HG02970 (cell line): ENCODE results near the gene TLCD1.

Experiments used
- ATAC-seq: cut with Tn5 transposase; IDR thresholded peaks from one replicate; pipeline ENCODE4 v1.9.1; 2021; ENCODE audit warnings: mild to moderate bottlenecking, moderate library complexity, moderate number of reproducible peaks; ENCODE audit not compliant: unreplicated experiment, low FRiP score

The TLCD1 gene

GRCh38 chr17:28717578-28718332, 8.3 kb downstream of the TLCD1 start, which contains the start of gene RAB34:
RAB34 (minus strand) TSS chr17:28717868; CDS start chr17:28717266, 602 bp downstream.
- ATAC-seq: no peak

DNA sequence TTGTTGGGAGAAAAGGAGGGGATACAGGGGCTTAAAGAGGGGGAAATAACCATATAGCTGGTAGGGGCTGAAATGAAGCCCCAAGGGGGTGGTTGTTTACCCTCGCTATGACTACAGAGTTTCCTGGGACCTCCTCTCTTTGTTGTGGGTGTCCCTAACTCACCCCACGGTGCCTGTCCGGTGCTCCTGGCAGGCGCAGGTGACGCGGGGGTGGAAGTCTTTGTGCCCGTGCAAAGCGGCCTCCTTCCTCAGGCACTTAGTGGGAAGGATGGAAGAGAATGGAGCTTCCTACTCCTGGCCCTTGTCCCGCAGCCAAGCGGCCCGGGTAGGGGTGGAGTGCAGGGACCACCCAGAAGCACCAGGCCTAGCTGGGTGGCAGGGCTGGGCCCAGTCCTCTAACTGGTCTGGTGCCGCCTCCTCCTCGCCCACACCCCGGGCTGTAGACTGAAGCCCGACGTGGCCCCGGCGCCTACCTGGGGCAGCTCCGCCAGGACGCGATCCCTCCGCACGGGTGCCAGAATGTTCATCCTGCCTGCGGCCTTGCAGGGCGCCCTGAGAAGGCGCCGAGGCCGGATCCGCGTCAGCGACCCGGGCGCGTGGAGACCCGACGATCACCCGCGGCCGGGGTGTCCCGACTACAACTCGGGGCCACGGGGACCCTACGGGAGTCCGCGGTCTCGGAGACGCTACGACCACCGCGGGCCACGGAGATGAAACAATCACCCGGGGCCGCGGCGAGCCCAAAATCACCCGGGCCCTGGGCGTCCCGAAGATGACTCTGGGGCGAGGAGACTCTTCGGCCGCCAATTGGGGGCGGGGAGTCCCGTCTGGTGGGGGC, 9.1 kb downstream of the TLCD1 start:
- ATAC-seq: no peak

- no peak for ATAC-seq
Observed at GRCh38 chr17:28715217-28715616, 10.8 kb downstream of the TLCD1 start.

DNA sequence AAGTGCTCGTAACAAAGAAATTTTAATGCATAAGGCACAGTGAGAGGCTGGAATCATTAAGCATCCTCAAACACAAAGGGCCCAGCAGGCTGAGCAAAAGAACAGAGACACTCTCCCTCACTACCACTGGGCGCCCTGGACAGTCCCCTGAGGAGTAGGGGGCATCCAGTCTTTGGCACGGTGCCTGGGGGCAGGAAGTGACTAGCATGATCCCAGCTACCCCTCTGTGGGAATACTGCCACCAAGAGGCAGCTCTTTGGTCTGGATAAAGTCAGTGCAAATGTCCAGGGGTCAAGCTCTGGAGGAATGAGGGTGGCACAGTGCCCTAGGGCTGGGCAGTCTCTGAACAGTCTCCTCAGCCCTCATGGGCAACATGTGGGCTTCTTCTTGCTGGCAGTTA, 11.8 kb downstream of the TLCD1 start:
- ATAC-seq: no peak

GRCh38 chr17:28712705-28713415, 13.2 kb downstream of the TLCD1 start:
- no peak for ATAC-seq

DNA sequence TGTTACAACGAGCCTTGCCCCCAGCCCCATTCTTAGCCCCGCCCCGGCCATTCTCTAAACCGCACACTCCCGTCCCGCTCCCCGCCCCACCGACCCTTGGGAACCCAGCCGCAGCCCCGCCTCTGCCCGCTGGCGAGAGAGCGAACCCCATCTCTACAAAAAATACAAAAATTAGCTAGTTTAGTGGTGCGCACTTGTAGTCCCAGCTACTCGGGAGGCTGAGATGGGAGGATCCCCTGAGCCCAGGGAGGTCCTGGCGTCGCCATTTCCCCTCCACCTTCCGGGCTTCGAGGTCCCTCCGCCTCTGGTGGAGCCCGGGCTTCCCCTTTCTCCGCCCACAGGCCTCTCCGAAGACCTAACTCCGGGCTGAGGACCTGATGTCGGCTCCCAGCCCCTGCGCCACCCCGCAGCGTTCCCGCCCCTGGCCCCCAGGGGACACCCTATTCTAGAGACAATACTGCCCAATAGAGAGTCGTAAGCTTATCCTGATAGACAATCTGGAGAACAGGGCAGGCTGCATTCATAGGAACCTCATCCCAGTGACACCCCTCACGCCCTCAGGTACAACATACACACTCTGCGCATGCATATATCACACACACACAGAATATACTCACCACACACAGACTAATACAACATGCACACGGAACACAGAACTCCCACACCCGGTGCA, 13.9 kb downstream of the TLCD1 start:
- ATAC-seq: no peak

GRCh38 chr17:28711723-28712031, 14.4 kb downstream of the TLCD1 start, which contains the start of gene PROCA1:
PROCA1 (minus strand) TSS chr17:28711888; CDS start chr17:28711660, 228 bp downstream.
- ATAC-seq: peak; percentile 6

GRCh38 chr17:28710861-28711722, 14.9 kb downstream of the TLCD1 start:
- ATAC-seq: peak; percentile 65

DNA sequence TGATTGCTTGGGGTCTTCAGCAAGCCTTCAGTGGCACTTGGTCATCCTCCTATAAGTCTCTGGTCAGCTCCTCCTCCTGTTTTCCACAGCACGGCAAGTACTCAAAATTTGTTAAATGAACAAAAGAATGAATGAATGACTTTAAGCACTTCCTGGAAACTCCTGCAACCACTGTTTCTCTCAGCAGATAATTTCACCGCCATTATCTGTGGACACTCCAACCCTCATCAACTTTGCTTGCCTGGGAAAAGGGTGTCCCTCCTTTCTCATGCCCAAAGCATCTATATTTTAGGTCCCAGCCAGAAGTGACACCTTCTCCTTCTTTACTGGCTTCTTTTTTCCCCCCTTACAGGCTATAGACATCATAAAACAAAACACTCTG, 18.7 kb downstream of the TLCD1 start:
- ATAC-seq: no peak

DNA sequence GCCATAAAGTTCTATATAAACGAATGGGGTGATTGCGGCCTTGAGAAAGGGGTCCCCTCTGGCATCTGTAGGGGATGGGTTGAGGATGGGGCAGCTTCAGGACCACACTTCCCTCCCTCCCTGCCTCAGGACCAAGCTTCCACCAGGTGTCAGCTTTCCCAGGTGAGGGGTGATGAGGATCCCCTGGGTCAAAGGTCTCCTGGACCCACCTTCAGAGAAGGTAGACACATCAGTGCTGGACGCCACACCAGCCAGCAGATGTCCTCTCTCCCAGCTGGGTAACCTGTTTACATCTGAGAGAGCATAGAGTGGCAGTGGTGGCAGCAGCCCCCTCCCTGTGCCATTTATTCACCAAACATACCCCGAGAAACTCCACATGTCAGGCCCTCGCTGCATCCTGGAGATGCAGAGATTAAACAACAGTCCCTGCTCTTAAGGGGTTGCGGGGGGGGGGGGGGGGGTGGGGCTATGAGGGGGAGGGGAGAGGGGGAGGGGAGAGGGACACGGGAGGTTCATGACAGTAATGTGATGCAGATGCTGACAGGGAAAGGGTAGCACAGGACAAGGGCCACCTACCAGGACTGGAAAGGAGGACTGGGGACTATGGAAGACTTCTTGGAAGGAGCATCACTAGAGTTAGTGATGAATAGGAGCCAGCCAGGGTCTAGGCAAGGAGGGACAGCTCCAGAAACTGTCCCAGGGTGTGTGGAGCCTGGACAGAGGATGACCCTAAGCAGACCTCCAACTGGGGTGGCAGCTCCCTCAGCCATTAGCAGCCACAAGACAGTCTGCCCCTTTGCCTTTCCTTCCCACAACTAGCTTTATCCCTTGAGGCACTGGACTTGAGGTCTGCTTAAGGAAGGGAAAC, 19.3 kb downstream of the TLCD1 start:
- no peak for ATAC-seq

- no peak for ATAC-seq
Observed at GRCh38 chr17:28705728-28706334, 20.2 kb downstream of the TLCD1 start.

- ATAC-seq: no peak
Observed at GRCh38 chr17:28705074-28705659, 20.9 kb downstream of the TLCD1 start.

DNA sequence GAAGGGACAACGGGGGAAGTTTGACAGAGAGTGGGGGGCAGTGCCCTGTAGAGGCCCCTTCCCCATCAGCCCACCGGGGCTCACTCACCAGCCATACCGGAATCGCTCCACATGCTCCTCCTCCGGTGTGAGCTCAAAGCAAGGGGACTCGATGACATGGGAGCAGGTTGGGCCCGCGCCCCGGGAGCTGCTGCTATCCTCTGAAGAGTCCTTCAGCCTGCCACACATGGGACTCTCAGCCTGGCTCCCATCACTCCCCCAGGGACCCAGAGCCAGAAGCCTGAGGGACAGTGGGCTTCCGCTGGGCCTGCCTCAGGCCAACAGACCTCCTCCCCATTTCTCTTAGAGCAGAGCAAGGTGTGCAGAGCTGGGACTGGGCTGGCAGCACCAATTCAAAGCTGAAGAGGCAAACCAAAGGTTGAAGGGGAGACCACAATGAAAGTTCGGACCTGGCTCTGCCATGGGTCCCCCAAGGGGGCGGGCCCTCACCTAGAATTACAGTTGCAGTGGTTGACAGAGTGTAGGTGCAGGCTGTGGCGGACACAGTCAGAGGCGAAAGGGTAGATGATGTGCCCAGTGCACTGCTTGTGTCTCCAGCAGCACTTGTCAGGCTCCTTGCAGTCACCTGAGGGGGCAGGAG, 21.7 kb downstream of the TLCD1 start:
- no peak for ATAC-seq

DNA sequence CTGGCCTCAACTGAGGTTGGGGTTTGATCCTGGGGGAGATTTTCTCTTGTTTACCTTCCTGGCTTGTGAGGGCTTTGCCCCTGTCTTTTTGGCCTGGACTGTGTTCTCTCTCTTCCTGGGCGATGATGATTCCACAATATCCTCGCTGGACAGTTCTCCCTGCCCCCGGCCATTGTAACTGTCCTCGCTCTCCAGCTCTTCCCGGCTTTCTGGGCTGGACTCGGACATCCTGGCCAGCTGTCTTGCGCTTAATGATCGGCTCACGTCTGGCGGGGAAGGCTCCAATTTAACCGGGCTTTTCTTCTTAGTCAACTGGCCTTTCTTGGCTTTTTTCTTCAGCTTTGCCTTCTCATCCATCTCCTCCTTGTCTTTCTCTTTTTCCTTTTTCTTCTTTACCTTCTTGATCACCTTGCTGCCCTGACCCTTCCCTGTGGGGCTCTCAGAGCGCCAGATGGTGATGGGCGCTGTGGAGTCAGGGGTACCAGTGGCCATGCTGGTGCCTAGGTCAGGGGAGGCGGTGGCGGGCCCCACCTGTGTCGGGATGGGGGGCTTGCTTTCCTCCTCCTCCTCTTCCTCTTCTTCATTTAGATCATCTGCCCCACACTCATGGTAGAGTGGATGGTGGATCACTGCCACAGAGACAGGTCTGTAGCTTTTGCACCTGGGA, 22.3 kb downstream of the TLCD1 start:
- ATAC-seq: no peak

DNA sequence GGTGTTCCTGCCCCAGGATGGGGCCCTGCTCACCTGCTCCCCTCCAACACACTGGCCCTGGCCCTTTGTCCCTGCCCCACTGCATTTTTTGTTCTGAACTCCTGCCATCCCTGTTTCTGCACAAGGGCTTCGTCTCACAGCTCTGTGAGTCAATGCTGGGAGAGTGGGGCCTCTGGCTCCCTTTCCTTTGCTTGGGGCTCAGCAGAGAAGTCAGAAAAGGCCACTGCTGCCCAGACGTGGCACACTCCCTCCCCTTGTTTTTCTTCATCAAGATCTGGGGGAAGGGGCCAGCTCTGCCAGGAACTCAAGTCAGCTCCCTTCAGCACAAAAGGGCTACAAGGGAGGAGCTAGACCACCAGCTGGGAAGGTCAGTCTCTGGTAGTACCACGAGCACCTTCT, 23.3 kb downstream of the TLCD1 start:
- no peak for ATAC-seq

DNA sequence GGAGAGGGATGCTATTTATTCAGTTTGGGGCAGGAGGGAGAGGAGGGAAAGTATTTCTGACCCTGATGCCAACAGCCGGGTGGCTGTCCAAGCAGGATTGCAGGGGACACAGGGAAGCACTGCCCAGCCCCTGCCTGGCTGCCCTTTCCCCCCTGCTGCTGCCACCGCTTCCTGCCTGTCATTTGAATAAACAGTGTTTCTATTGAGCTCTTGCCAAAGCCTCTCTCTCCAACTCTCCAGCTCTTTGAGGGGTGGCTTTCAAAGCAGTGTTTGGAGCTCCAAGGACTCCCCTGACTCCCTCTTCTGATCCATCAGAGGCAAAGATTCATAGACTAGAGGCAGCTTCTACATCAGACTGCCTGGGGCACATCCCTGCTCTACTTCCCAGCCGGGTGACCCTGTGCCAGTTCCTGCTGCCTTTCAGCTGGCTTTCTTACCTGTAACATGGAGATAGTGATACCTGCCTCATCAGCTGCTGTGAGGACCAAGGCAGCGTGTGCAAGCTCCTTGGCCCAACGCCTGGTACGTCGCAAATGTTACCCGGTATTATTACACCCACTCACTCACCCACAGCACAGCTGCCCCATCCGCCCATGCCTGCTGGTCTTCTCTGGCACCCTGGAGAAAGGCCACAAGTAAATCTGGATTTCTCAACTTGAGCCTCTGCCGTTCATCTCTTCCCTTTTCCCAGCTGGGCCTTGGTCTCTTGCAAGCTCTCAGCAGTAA, 23.8 kb downstream of the TLCD1 start:
- no peak for ATAC-seq
